Breast epithelium (tissue), 3 donors: ENCODE results near the gene FAM20B.

Experiments used
- CTCF ChIP-seq, 3 donors: fragments of 450-650 bp; IDR thresholded peaks; one replicate each; pipeline ENCODE4 v1.5.1; 2016 to 2017; ENCODE audit warnings: antibody characterized with exemption in 3 of 3, mild to moderate bottlenecking in 3 of 3, moderate library complexity in 3 of 3
- POLR2A ChIP-seq: fragments of 450-650 bp; IDR thresholded peaks from one replicate; pipeline ENCODE4 v1.6.1; 2016; ENCODE audit warnings: antibody characterized with exemption, mild to moderate bottlenecking, moderate library complexity
- POLR2AphosphoS5 ChIP-seq, 3 donors: sonication (generic); formaldehyde crosslinking; IDR thresholded peaks; one replicate each; pipeline ENCODE4 v1.6.1; 2017; ENCODE audit warnings: antibody characterized with exemption in 3 of 3

- TF ChIP-seq CTCF (IDR thresholded peaks at IDR 0.05) (no peak), POLR2A (no peak), POLR2AphosphoS5 (IDR thresholded peaks at IDR 0.05) (no peak)
Measured at GRCh38 chr1:179012038-179012437, 13.7 kb upstream of the FAM20B start.
